ENCODE measurements around the gene THOC5. TPM values are rescaled to one million over a fixed set of nuclear protein-coding genes. Genes with fewer than 3 reads are reported as not detected.

The THOC5 gene
- total RNA-seq: 36.4 and 51.6 TPM in 2 replicates

DNA sequence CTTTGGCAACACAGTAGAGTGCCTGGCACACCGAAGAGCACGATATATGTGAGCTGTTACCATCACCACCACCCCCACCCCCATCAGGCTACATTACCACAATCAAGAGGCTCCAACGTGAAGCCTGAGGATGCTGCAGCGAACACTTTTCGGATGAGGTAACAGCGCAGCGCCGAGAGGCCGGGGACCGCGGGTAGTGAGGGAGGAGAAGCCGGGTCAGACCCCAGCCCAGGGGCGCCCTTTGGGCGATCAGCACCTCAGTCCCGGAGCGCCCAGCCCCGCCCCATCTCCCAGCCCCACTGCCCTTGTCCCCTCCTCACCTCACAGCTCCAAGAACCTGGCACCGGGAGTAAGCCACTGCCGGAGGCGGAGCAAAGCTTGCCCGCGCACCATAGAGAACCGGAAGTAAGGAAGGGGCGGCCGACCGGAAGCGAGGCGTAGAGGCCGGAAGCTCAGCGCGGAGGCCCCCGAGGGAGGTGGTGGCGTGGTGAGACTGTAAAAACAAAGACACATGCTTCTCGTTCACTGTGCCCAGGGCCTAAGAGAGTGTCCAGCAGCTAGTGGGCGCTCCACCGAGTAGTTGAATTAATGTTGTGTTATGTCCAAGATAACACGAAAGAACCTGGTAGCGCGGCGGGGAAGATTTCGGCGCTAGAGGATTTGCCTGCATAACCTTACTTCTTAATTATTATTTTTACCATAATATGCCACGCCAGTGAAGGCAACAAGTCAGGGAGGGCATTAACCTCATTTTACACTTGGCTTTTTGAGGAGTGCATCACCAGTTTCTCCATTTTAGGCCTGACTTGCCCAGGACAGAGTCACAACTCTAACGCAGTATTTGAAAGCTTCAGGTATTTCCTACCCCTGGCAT lies at the start of gene THOC5:
Gene THOC5, minus strand, starts transcription at position 407 of the 874 bp plus-strand sequence. CDS start 4,610 bp downstream, outside the sequence.

DNA sequence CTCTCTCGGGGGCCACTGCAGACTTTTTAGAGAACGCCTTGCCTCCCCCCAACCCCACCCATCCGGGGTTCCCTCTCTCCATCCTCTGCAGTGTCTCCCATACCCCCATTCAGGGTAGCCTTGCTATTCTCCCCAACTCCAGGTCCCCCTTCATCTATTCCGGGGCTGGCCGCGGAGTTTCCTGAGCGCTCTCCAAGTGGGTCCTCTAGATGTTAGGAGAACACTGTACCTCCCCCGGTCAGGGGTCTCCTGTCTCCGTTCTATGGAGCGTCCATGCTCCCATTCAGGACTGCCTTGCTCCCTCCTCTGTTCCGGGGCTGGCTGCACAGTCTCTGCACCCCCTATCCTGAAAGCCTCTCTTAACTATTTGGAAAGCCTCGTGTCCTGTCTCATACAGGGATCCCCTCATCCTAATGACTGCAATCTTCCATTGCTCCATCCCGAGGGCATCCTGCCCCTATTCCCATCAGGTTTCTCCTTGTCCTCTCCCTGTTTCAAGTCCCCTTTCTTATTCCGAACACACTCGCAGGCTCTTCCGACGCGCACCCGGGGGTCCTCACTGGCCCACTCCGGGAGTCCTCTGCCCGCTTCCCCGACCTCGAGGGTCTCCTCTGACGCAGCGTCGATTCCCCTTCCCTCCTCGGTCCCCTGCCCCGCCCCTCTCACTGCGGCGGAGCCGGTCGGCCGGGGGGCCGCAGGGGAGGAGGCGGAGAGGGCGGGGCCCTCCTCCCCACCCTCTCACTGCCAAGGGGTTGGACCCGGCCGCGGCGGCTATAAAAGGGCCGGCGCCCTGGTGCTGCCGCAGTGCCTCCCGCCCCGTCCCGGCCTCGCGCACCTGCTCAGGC lies 73.9 kb downstream of the THOC5 start, which contains the start of gene NEFH:
Gene NEFH, plus strand, starts transcription at position 802 of the 845 bp plus-strand sequence. CDS start 45 bp downstream, outside the sequence.

Other genes starting within 250 kb of the THOC5 start
- gene GAS2L1, start 247.1 kb downstream of the THOC5 start, total RNA-seq: 12.3 and 17.9 TPM in 2 replicates
- under 0.01 TPM in 1 of 2 replicates, not detected in the other for gene RASL10A, start 238.1 kb downstream of the THOC5 start, total RNA-seq
- gene AP1B1, start 165.2 kb downstream of the THOC5 start, total RNA-seq: 52.2 and 64.3 TPM in 2 replicates
- gene RFPL1, start 115.2 kb downstream of the THOC5 start, total RNA-seq: not detected in 2 replicates
- gene NEFH, start 73.5 kb downstream of the THOC5 start, total RNA-seq: 0.21 and 0.72 TPM in 2 replicates
- gene NIPSNAP1, start 27.4 kb upstream of the THOC5 start, total RNA-seq: 44.8 and 65.5 TPM in 2 replicates
- gene NF2, start 49.9 kb upstream of the THOC5 start, total RNA-seq: 33.5 and 64.3 TPM in 2 replicates
- gene CABP7, start 166.2 kb upstream of the THOC5 start, total RNA-seq: not detected in 2 replicates
- gene ZMAT5, start 213.2 kb upstream of the THOC5 start, total RNA-seq: 18.6 and 44.3 TPM in 2 replicates
- 69.3 and 74.9 TPM in 2 replicates for gene UQCR10, start 213.6 kb upstream of the THOC5 start, total RNA-seq